ENCODE results near the gene LAMA3. TPM values are rescaled to one million over a fixed set of nuclear protein-coding genes. Genes with fewer than 3 reads are reported as not detected.

LAMA3 gene
- total and polyA plus RNA-seq, 4 donors: 0.26 to 3.9 (median 0.37) TPM

- H3K4me1 ChIP-seq (ENCODE audit: control insufficient read depth in 4 of 4, insufficient read depth in 4 of 4, low read length in 3 of 4): no peaks in the 10 kb centered on the region
- WGBS: 88% methylated on average over 8 of the region's 8 CpGs
- TF ChIP-seq, protein P1, sequence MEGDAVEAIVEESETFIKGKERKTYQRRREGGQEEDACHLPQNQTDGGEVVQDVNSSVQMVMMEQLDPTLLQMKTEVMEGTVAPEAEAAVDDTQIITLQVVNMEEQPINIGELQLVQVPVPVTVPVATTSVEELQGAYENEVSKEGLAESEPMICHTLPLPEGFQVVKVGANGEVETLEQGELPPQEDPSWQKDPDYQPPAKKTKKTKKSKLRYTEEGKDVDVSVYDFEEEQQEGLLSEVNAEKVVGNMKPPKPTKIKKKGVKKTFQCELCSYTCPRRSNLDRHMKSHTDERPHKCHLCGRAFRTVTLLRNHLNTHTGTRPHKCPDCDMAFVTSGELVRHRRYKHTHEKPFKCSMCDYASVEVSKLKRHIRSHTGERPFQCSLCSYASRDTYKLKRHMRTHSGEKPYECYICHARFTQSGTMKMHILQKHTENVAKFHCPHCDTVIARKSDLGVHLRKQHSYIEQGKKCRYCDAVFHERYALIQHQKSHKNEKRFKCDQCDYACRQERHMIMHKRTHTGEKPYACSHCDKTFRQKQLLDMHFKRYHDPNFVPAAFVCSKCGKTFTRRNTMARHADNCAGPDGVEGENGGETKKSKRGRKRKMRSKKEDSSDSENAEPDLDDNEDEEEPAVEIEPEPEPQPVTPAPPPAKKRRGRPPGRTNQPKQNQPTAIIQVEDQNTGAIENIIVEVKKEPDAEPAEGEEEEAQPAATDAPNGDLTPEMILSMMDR (IDR thresholded peaks at IDR 0.05; ENCODE audit: low read depth, low read length, missing input control): no peak
- no peak for TF ChIP-seq TAF1 (conservative IDR thresholded peaks at IDR 0.05)
- TF ChIP-seq, protein P2, sequence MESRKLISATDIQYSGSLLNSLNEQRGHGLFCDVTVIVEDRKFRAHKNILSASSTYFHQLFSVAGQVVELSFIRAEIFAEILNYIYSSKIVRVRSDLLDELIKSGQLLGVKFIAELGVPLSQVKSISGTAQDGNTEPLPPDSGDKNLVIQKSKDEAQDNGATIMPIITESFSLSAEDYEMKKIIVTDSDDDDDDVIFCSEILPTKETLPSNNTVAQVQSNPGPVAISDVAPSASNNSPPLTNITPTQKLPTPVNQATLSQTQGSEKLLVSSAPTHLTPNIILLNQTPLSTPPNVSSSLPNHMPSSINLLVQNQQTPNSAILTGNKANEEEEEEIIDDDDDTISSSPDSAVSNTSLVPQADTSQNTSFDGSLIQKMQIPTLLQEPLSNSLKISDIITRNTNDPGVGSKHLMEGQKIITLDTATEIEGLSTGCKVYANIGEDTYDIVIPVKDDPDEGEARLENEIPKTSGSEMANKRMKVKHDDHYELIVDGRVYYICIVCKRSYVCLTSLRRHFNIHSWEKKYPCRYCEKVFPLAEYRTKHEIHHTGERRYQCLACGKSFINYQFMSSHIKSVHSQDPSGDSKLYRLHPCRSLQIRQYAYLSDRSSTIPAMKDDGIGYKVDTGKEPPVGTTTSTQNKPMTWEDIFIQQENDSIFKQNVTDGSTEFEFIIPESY (IDR thresholded peaks at IDR 0.05): no peak
Measured at GRCh38 chr18:23701544-23702064, 12.4 kb downstream of the LAMA3 start.

GRCh38 chr18:23702606-23703005, 13.4 kb downstream of the LAMA3 start:
- 86% methylated on average over 4 of the region's 4 CpGs for WGBS
- TF ChIP-seq GABPA (IDR thresholded peaks at IDR 0.05 in 1 of 2, conservative IDR thresholded peaks at IDR 0.05 in 1 of 2): no peak
- no peak for TF ChIP-seq REST (IDR thresholded peaks at IDR 0.05)
- no peak for TF ChIP-seq HNF4A (conservative IDR thresholded peaks at IDR 0.05)
- TF ChIP-seq RAD21 (IDR thresholded peaks at IDR 0.05): no peak
- TF ChIP-seq ATF3 (IDR thresholded peaks at IDR 0.05): no peak
- no peak for TF ChIP-seq FOXA2 (IDR thresholded peaks at IDR 0.05)
- TF ChIP-seq, protein P1 (IDR thresholded peaks at IDR 0.05; ENCODE audit: low read depth, low read length, missing input control): no peak
- no peak for TF ChIP-seq HNF4G (IDR thresholded peaks at IDR 0.05)
- TF ChIP-seq JUND (IDR thresholded peaks at IDR 0.05): no peak
- TF ChIP-seq RXRA (IDR thresholded peaks at IDR 0.05): no peak
- TF ChIP-seq EGR1 (IDR thresholded peaks at IDR 0.05; ENCODE audit: low read depth in 2 of 2): no peak
- no peak for TF ChIP-seq TAF1 (conservative IDR thresholded peaks at IDR 0.05)
- no peak for TF ChIP-seq NR2F2 (IDR thresholded peaks at IDR 0.05)
- no peak for TF ChIP-seq FOXA1 (IDR thresholded peaks at IDR 0.05)
- no peak for TF ChIP-seq MAX (IDR thresholded peaks at IDR 0.05)
- TF ChIP-seq, protein P2 (IDR thresholded peaks at IDR 0.05): no peak
- TF ChIP-seq YY1 (IDR thresholded peaks at IDR 0.05): no peak
- no peak for TF ChIP-seq SP1 (IDR thresholded peaks at IDR 0.05)
- Histone ChIP-seq H3K4me1 (ENCODE audit: control insufficient read depth in 4 of 4, insufficient read depth in 4 of 4, low read length in 3 of 4) (no peaks in the 10 kb centered on the region), H3K4me3 (ENCODE audit: low read depth in 1 of 3, low read length in 3 of 3) (no peak overlapping the region), H3K27ac (ENCODE audit: low read depth in 1 of 2, low read length in 2 of 2) (no peak overlapping the region), H3K36me3 (ENCODE audit: control insufficient read depth in 4 of 4, insufficient read depth in 3 of 4, low read depth in 1 of 4, low read length in 3 of 4) (no peaks in the 10 kb centered on the region), H3K27me3 (ENCODE audit: control insufficient read depth in 4 of 4, insufficient read depth in 4 of 4, low read length in 3 of 4) (no peaks in the 10 kb centered on the region), H3K9me3 (ENCODE audit: control insufficient read depth in 4 of 4, low read length in 3 of 4) (peaks cover 0 to 4% (median 0%) of the 10 kb centered on the region in 4 donors), H3K9ac (ENCODE audit: low read depth in 1 of 2, low read length in 2 of 2) (no peak overlapping the region)
- no peak for DNase-seq (ENCODE audit: low spot score)

More at GRCh38 chr18:23701544-23702064, 12.4 kb downstream of the LAMA3 start:
- Histone ChIP-seq H3K4me3 (ENCODE audit: low read depth in 1 of 3, low read length in 3 of 3) (no peak overlapping the region), H3K27me3 (ENCODE audit: control insufficient read depth in 4 of 4, insufficient read depth in 4 of 4, low read length in 3 of 4) (no peaks in the 10 kb centered on the region), H3K9ac (ENCODE audit: low read depth in 1 of 2, low read length in 2 of 2) (no peak overlapping the region), H3K36me3 (ENCODE audit: control insufficient read depth in 4 of 4, insufficient read depth in 3 of 4, low read depth in 1 of 4, low read length in 3 of 4) (no peaks in the 10 kb centered on the region), H3K9me3 (ENCODE audit: control insufficient read depth in 4 of 4, low read length in 3 of 4) (no peaks in the 10 kb centered on the region), H3K27ac (ENCODE audit: low read depth in 1 of 2, low read length in 2 of 2) (no peak overlapping the region)
- no peak for DNase-seq (ENCODE audit: low spot score)
